Measurements from ENCODE around the gene INO80. TPM values are rescaled to one million over a fixed set of nuclear protein-coding genes. Genes with fewer than 3 reads are reported as not detected.

INO80 gene
- total and polyA plus RNA-seq, 2 donors (not counting 1 experiment from before 2014, with no cell fraction given), result 5.7 to 34.0 TPM

DNA sequence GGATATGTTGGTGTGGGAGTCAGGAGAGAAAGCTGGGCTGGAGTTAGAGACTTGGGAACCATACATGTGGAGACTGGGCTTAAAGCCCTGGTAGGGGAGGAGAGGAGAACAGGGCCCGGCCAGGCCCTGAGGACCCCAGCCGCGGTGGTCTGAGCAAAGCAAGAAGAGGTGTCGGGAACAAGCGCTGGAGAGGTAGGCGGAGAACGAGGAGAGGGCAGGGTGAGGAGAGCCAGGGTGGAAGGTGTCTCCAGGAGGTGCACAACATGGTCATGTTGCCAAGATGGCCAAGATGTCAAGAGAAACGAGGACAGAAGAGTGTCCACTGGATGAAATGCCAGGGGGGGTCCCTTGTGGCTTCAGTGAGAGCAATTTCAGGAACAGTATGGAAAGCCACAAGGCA, 157.4 kb downstream of the INO80 start:
- H2AFZ ChIP-seq (ENCODE audit: low read length), result no peak overlapping the region
- H3K27ac ChIP-seq (ENCODE audit: insufficient read depth, low read length), result no peak overlapping the region
- TF ChIP-seq EZH2 (IDR thresholded peaks at IDR 0.05; ENCODE audit: low read length, missing control alignments), result no peak
- TF ChIP-seq, protein P1, sequence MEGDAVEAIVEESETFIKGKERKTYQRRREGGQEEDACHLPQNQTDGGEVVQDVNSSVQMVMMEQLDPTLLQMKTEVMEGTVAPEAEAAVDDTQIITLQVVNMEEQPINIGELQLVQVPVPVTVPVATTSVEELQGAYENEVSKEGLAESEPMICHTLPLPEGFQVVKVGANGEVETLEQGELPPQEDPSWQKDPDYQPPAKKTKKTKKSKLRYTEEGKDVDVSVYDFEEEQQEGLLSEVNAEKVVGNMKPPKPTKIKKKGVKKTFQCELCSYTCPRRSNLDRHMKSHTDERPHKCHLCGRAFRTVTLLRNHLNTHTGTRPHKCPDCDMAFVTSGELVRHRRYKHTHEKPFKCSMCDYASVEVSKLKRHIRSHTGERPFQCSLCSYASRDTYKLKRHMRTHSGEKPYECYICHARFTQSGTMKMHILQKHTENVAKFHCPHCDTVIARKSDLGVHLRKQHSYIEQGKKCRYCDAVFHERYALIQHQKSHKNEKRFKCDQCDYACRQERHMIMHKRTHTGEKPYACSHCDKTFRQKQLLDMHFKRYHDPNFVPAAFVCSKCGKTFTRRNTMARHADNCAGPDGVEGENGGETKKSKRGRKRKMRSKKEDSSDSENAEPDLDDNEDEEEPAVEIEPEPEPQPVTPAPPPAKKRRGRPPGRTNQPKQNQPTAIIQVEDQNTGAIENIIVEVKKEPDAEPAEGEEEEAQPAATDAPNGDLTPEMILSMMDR (conservative IDR thresholded peaks at IDR 0.05 in 1 of 2, IDR thresholded peaks at IDR 0.05 in 1 of 2; ENCODE audit: low read depth in 1 of 2, low read length in 2 of 2), result no peak
- H4K20me1 ChIP-seq (ENCODE audit: control insufficient read depth, extremely low read depth, insufficient read depth, low read length), result no peaks in the 10 kb centered on the region
- no peaks in the 10 kb centered on the region for H3K9me3 ChIP-seq (ENCODE audit: control insufficient read depth, insufficient read depth, low read depth, low read length)
- no peaks in the 10 kb centered on the region for H3K79me2 ChIP-seq (ENCODE audit: control insufficient read depth, insufficient read depth, low read length)
- H3K4me3 ChIP-seq (replicated peaks in 1 of 4; ENCODE audit: control extremely low read depth in 1 of 4, insufficient read depth in 1 of 4, low read depth in 3 of 4, low read length in 4 of 4), result no peak overlapping the region
- H3K27me3 ChIP-seq (ENCODE audit: control insufficient read depth, insufficient read depth, low read length), result no peaks in the 10 kb centered on the region
- DNase-seq (ENCODE audit: low read depth in 2 of 2), result no peak
- no peak overlapping the region for H3K4me2 ChIP-seq (ENCODE audit: extremely low read depth, insufficient read depth, low read length)
- peaks cover 2% of the 10 kb centered on the region for H3K36me3 ChIP-seq (ENCODE audit: control insufficient read depth, insufficient read depth, low read length)
- H3K9ac ChIP-seq (ENCODE audit: insufficient read depth, low read length), result no peak overlapping the region
- peaks cover 2% of the 10 kb centered on the region for H3K4me1 ChIP-seq (ENCODE audit: control insufficient read depth, extremely low read depth, insufficient read depth, low read length)

DNA sequence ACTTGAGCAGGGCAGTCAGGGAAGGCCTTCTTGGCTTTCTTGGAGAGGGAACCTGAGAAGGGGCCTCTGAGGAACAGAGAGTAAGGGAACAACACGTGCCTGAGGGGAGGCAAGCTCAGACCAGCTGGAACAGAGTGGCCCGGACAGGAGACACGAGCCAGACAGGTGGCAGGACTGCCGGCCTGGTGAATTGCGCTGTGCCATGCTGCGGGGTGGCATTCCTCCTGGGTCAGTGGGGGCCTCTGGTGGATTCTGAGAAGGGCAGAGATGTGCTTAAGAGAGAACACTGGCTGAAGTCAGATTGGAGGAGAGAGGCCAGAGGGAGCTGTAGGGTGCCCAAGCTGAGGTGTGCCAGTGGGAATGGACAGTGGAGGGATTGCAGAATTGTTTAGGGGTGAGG, 157.9 kb downstream of the INO80 start:
- H3K27me3 ChIP-seq (ENCODE audit: control insufficient read depth, insufficient read depth, low read length), result no peaks in the 10 kb centered on the region
- H3K36me3 ChIP-seq (ENCODE audit: control insufficient read depth, insufficient read depth, low read length), result peaks cover 2% of the 10 kb centered on the region
- H2AFZ ChIP-seq (ENCODE audit: low read length), result no peak overlapping the region
- no peaks in the 10 kb centered on the region for H4K20me1 ChIP-seq (ENCODE audit: control insufficient read depth, extremely low read depth, insufficient read depth, low read length)
- H3K79me2 ChIP-seq (ENCODE audit: control insufficient read depth, insufficient read depth, low read length), result no peaks in the 10 kb centered on the region
- H3K4me1 ChIP-seq (ENCODE audit: control insufficient read depth, extremely low read depth, insufficient read depth, low read length), result peaks cover 2% of the 10 kb centered on the region
- H3K4me2 ChIP-seq (ENCODE audit: extremely low read depth, insufficient read depth, low read length), result no peak overlapping the region
- H3K9me3 ChIP-seq (ENCODE audit: control insufficient read depth, insufficient read depth, low read depth, low read length), result no peaks in the 10 kb centered on the region
- no peak overlapping the region for H3K9ac ChIP-seq (ENCODE audit: insufficient read depth, low read length)
- H3K4me3 ChIP-seq (replicated peaks in 1 of 4; ENCODE audit: control extremely low read depth in 1 of 4, insufficient read depth in 1 of 4, low read depth in 3 of 4, low read length in 4 of 4), result no peak overlapping the region
- no peak overlapping the region for H3K27ac ChIP-seq (ENCODE audit: insufficient read depth, low read length)
- no peak for DNase-seq (ENCODE audit: low read depth in 2 of 2)
- no peak for TF ChIP-seq EZH2 (IDR thresholded peaks at IDR 0.05; ENCODE audit: low read length, missing control alignments)
- TF ChIP-seq, protein P1 (conservative IDR thresholded peaks at IDR 0.05 in 1 of 2, IDR thresholded peaks at IDR 0.05 in 1 of 2; ENCODE audit: low read depth in 1 of 2, low read length in 2 of 2), result no peak

DNA sequence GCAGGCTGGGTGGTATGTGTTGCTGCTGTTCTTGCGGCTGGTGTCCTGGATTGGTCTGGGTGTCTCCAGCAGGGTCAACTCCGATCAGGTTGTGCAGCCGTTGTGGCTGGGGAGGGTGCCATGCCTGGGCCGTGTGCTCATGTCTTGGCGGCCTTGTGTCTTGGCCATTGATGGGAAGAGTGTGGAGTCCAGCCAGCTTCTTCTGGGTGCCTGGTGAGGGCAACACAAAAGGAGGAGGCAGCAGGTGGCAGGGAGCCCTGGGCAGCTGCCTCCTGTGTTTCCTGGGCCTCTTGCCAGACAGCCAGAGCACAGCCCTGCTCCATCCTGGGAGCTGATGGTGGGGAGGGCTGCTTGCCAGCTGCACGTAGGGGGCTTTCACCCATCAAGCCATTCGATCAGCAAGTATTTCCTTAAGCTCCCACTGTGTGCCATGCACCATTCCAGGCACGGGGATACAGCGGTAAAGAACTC, 158.5 kb downstream of the INO80 start:
- Histone ChIP-seq H3K36me3 (ENCODE audit: control insufficient read depth, insufficient read depth, low read length) (peaks cover 2% of the 10 kb centered on the region), H3K27ac (ENCODE audit: insufficient read depth, low read length) (no peak overlapping the region), H3K9me3 (ENCODE audit: control insufficient read depth, insufficient read depth, low read depth, low read length) (no peaks in the 10 kb centered on the region), H3K4me3 (replicated peaks in 1 of 4; ENCODE audit: control extremely low read depth in 1 of 4, insufficient read depth in 1 of 4, low read depth in 3 of 4, low read length in 4 of 4) (no peak overlapping the region), H3K27me3 (ENCODE audit: control insufficient read depth, insufficient read depth, low read length) (no peaks in the 10 kb centered on the region), H3K4me2 (ENCODE audit: extremely low read depth, insufficient read depth, low read length) (no peak overlapping the region), H4K20me1 (ENCODE audit: control insufficient read depth, extremely low read depth, insufficient read depth, low read length) (no peaks in the 10 kb centered on the region), H3K9ac (ENCODE audit: insufficient read depth, low read length) (no peak overlapping the region), H3K4me1 (ENCODE audit: control insufficient read depth, extremely low read depth, insufficient read depth, low read length) (peaks cover 2% of the 10 kb centered on the region), H2AFZ (ENCODE audit: low read length) (no peak overlapping the region), H3K79me2 (ENCODE audit: control insufficient read depth, insufficient read depth, low read length) (no peaks in the 10 kb centered on the region)
- TF ChIP-seq, protein P1 (conservative IDR thresholded peaks at IDR 0.05 in 1 of 2, IDR thresholded peaks at IDR 0.05 in 1 of 2; ENCODE audit: low read depth in 1 of 2, low read length in 2 of 2), result no peak
- TF ChIP-seq EZH2 (IDR thresholded peaks at IDR 0.05; ENCODE audit: low read length, missing control alignments), result no peak
- DNase-seq (ENCODE audit: low read depth in 2 of 2), result no peak

All from fibroblast of lung (primary cell).